ES-I3 (cell line): ENCODE data around the gene SCEL.

Experiments used
- H3K36me3 ChIP-seq: 2 replicates; pipeline ENCODE4 v1.6.1; 2013; ENCODE audit warnings: mild to moderate bottlenecking, low read length, control low read depth, moderate library complexity; ENCODE audit not compliant: insufficient read depth
- H3K4me1 ChIP-seq: 2 replicates; pipeline ENCODE4 v1.6.1; 2013; ENCODE audit warnings: mild to moderate bottlenecking, control low read depth, low read length; ENCODE audit not compliant: insufficient read depth
- H3K9ac ChIP-seq: 2 replicates; pipeline ENCODE4 v1.6.1; 2013; ENCODE audit warnings: low read depth, mild to moderate bottlenecking, low read length, moderate library complexity
- H3K9me3 ChIP-seq: 2 replicates; pipeline ENCODE4 v1.6.1; 2013; ENCODE audit warnings: mild to moderate bottlenecking, low read length, moderate library complexity; ENCODE audit not compliant: control insufficient read depth, insufficient read depth

Gene SCEL, protein sequence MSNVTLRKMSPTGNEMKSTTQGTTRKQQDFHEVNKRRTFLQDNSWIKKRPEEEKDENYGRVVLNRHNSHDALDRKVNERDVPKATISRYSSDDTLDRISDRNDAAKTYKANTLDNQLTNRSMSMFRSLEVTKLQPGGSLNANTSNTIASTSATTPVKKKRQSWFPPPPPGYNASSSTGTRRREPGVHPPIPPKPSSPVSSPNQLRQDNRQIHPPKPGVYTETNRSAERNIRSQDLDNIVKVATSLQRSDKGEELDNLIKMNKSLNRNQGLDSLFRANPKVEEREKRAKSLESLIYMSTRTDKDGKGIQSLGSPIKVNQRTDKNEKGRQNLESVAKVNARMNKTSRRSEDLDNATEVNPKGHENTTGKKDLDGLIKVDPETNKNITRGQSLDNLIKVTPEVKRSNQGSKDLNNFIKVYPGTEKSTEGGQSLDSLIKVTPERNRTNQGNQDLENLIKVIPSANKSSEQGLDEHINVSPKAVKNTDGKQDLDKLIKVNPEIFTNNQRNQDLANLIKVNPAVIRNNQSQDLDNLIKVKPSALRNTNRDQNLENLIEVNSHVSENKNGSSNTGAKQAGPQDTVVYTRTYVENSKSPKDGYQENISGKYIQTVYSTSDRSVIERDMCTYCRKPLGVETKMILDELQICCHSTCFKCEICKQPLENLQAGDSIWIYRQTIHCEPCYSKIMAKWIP

DNA sequence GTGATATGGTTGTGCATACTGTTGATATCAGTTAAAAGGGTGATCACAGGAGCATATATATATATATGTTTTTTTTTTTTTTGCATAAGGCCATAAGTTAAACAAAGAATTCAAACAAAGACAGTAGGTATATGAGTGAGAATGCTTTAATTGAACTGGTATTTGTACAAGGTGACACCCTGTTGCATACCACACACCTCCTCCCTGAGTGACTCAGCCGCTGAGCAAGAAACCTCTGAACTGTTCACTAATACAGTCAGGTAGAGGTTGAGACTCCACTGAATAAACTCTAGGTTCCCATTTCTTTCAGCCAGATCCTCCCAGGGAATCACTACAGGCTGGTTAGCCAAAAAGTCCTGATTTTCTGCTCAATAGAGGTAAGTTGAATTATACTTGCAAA lies at the start of gene SCEL:
SCEL (plus strand) TSS at position 259 of the 400 bp plus-strand sequence. CDS start 20,170 bp downstream, outside the sequence.
- Histone ChIP-seq H3K9me3 (no peaks in the 10 kb centered on the region), H3K9ac (no peak within 1 kb of the TSS), H3K4me1 (no peaks in the 10 kb centered on the region), H3K36me3 (no peaks in the 10 kb centered on the region)

DNA sequence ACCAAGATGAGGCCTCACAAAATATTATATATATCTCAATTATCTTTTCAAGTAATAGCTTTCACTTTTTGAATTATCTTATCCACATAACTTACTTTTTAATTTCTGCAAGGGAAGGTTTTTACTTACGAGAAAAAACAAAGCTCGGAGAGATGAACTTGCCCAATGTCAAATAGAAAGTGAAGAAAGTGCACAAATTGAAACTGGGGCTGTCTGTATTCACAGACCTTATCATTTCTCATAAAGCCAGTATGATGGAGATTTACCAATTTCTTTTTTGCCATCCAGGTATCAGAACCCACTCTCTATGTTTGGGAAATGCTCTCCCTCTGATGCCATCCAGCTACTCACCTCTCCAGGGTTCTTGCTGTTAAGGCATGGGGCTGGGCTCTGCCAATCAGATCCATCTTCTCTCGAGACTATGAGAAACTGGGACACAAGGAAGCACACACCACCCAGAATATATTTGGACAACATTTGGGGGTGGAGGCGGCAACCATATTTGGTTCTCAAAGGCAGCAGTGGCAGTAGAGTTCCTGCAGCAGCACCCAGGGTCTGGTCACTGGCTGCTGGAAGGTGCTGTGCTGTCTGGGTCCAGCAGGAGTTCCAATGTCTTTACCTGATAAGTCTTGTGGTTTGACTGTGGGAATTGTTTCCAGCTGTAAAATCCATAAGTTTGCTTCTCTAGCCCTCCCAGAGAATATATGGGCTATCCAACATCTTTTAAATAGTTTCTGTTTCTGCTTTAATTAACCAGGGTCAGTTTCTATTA lies 45.8 kb upstream of the SCEL start:
- H3K9me3 ChIP-seq = no peaks in the 10 kb centered on the region
- no peak overlapping the region for H3K9ac ChIP-seq
- no peaks in the 10 kb centered on the region for H3K4me1 ChIP-seq
- H3K36me3 ChIP-seq = no peaks in the 10 kb centered on the region

DNA sequence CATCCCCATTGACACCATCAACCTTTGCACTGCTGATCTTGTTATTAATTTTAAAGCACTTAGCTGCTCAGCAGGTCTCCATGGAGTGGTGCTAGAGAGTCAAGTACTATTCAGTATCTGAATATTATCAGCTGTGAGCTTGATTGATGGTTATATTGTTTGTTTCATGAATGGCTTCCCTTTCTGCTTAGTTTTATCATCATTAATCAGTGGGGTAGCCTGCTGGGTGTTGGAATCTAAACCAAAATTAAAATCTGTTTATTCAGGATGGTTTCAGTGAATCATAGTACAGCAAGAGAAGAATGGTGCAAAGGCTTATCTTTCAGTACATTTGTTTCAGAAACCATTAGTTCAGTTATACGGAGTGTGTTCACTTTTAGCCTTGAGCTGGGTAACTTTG lies 42.5 kb upstream of the SCEL start:
- Histone ChIP-seq H3K4me1 (no peaks in the 10 kb centered on the region), H3K36me3 (no peaks in the 10 kb centered on the region), H3K9ac (no peak overlapping the region), H3K9me3 (no peaks in the 10 kb centered on the region)

DNA sequence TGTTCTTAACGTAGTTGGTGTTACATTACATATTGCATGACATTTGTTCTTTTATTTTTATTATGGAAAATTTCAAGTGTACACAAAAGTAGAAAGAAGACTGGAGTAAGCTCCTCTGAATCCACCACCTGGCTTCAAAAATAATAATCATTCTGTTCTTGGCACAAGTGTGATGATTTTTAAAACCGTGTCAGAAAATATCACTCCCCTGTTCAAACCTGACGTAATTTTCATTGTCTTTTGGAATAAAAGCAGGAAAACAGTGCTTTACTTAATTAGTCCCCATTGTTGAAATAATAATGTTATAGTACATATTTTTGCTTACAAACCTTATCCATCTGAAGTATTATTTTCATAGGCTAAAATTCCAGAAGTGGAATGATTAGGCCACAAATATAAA lies 41.3 kb upstream of the SCEL start:
- Histone ChIP-seq H3K9me3 (no peaks in the 10 kb centered on the region), H3K36me3 (no peaks in the 10 kb centered on the region), H3K9ac (no peak overlapping the region), H3K4me1 (no peaks in the 10 kb centered on the region)

DNA sequence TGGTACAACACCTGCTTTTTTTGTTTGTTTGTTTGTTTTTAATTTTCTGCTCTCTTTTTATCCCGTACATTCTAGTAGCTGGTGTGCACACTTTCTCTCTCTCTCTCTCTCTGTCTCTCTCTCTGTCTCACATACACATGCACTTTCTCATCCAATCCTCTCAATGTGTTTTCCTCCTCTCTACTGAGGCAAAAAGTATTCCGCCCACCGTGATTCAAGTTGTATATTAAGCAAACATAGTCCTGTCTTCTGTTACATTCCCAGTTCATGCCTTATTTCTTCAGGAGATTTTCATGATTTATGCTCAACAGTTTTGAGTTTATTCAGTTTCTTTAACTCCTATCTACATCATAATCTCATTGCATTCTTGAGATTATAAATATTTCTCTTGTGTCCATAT lies 38.2 kb upstream of the SCEL start:
- H3K36me3 ChIP-seq = no peaks in the 10 kb centered on the region
- no peaks in the 10 kb centered on the region for H3K9me3 ChIP-seq
- no peaks in the 10 kb centered on the region for H3K4me1 ChIP-seq
- no peak overlapping the region for H3K9ac ChIP-seq

DNA sequence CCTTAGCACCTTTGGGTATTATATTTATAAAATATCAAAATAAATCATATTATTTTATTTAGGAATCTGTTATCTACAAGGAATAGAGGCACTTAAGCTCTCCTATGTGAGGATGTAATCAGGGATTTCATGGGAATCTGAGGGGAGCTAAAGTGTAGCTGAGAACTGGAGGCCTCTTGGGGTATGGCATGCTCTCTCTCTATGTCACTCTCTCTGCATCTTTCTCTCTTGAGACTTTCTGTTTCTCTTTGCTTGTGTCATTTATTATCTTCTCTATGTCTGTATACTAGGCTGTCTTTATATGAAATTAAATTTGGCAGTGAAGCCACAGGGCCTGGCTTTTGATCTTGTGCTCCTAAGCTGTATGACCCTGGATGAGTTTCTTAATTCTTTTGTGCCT lies 37.7 kb upstream of the SCEL start:
- no peaks in the 10 kb centered on the region for H3K9me3 ChIP-seq

DNA sequence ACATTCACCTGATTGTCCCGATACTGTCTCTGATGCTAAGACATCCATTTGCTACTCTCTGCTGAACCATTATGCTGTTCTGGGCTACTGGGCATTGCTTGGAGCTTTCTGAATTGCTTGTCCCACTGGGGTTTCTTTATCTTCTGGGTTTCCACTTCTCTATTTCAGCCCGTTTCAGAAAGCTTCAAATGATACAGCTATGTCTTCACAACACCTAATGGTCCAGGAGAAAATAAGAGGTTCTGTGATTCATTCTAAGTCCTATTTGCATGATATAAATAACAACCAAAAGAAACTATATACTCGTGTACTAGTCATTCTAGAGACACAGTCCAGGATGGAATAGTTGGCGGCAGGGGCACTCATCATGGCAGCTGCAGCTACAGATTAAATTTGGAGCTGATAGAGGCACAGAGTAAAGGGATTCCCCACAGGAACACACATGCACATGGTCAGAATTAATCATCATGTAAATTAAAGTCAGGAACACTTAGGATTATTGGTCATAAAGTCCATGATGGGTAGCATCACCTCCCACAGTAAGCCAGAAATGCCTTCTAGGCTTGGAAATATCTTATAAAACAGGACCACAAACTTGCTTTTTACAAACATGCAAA lies 33.3 kb upstream of the SCEL start:
- Histone ChIP-seq H3K9me3 (no peaks in the 10 kb centered on the region), H3K36me3 (no peaks in the 10 kb centered on the region), H3K4me1 (no peaks in the 10 kb centered on the region), H3K9ac (no peak overlapping the region)

More for the DNA sequence above, 37.7 kb upstream of the SCEL start:
- Histone ChIP-seq H3K9ac (no peak overlapping the region), H3K36me3 (no peaks in the 10 kb centered on the region), H3K4me1 (no peaks in the 10 kb centered on the region)

DNA sequence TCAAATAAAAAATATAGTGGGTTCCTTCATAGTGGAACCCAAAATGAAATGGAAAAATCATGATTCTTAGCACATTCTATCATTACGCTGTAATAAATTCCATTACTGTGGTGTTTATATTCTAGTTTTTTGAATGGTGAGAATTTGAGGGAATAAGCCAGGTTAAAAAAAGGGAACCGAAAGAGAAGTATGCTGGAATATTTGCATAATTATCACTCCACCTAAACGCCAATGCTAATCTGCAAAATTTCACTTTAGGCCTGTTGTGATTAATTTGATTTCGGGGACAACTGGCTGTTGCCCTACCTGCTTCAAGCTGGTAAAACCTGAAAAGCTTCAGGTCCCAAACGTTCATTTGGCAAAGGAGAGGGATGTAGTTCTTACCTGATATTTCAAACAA lies 32.1 kb upstream of the SCEL start:
- Histone ChIP-seq H3K4me1 (no peaks in the 10 kb centered on the region), H3K9me3 (no peaks in the 10 kb centered on the region), H3K36me3 (no peaks in the 10 kb centered on the region), H3K9ac (no peak overlapping the region)

DNA sequence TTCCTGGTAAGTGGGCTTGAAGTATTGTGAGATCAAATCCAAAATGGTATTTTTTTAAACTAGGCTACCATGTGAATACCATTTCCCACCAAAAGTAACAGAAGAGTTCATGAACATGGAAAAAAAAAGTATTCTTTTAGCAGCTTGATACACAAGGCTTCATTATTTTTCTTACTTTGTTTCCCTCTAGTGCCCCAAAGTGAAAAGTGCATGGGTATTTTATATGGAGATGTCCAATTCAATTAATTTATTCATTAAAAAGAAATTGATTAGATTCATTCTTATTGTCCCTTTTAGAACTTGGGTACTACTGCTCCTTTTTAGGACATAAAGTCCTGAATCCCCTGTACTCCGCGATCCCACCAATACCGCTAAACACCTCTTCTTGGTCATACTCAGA lies 28.6 kb upstream of the SCEL start:
- H3K9ac ChIP-seq = no peak overlapping the region
- H3K4me1 ChIP-seq = 0 out of 2 replicates have a peak, but pooled peaks cover 4% of the 10 kb centered on the region
- H3K36me3 ChIP-seq = no peaks in the 10 kb centered on the region
- H3K9me3 ChIP-seq = no peaks in the 10 kb centered on the region

DNA sequence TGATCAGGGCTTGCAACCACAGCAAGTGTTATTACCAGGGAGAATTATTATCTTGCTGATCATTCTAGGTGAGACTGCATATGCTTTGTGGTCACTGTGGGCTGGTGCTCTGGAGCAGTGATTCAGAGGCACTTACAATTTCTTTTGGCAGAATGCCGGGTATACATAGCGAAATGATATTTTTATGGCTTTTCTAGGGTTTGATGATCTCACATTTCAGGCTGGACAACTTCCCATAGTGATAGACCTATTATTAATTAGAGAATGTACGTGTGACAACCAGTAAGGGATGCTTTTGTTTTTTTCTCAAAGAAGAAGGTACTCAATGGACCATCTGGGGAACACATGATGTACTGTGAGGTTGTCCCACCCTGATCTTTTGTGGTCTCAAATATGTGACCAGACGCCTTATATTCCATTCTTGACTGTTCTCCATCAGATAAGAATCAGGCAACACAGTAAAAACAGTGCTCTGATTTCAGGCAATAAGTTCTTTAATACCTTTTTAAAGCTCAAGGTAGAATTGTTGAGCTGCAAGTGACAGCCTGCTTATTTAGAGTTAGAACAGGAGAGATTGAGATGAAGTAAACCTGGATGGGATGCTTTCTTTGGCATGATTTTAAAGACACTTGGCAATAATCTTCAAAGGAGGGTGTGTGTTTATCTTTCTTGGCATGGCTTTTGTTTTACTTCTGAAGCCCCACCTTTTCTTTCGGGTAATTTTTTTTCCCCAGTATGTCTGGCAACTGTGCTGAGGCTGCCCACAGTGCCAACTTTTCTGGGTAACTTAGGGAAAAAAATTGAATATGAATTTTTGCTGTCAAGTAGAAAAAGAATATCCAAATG lies 27.4 kb upstream of the SCEL start:
- Histone ChIP-seq H3K4me1 (0 out of 2 replicates have a peak, but pooled peaks cover 4% of the 10 kb centered on the region), H3K9ac (no peak overlapping the region), H3K9me3 (no peaks in the 10 kb centered on the region; the same call in 1 of the 2 replicates), H3K36me3 (no peaks in the 10 kb centered on the region)

DNA sequence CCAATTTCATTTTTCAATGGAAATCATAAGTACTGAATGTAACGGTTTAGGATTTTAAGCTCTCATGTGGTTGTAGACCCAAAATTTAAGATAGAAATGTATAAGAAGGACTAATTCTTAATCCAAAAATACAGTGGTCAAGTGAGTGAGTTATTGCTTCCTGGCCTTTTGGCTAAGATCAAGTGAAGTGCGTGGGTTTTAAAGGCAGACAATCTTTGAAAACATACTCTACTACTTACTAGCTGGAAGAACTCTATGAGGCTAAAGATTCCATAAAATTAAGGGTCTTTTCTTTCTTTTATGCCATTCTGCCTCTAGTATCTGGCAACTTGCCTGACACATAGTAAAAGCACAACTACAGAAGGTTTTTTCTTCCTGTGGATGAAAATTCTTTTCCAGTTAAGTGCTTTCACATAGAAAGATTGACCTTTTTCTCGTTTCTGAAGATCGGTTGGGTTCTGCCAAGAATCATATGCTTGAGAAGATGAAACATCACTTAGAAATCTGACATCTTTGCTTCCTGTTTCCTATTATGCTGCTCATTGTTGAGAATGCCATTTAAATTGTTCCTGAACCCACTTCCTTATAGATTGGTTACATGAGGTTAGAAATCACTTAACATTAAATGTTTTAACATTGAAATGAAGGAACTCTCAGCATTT lies 26.4 kb upstream of the SCEL start:
- Histone ChIP-seq H3K9me3 (no peaks in the 10 kb centered on the region; the same call in 1 of the 2 replicates), H3K9ac (no peak overlapping the region), H3K36me3 (no peaks in the 10 kb centered on the region), H3K4me1 (0 out of 2 replicates have a peak, but pooled peaks cover 4% of the 10 kb centered on the region)

DNA sequence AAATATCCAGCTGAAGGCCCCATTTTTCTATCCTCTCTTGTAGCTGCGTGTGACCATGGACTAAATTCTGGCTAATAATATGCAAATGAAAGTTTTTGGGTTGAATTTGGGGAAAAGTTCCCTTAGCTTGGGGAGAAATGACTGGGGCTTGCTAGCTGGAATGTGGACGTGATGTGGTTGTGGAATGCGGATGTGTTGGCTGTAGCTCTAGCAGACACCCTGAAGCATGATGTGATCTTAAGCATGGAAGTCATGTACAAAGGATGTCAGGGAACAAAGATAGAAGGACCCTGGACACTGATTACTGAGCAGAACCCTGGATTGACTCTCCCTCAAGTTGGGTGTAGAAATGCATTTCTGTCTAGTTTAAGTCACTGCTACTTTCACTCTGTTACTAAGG lies 25.4 kb upstream of the SCEL start:
- H3K9ac ChIP-seq = no peak overlapping the region
- H3K4me1 ChIP-seq = 0 out of 2 replicates have a peak, but pooled peaks cover 4% of the 10 kb centered on the region
- no peaks in the 10 kb centered on the region; the same call in 1 of the 2 replicates for H3K9me3 ChIP-seq
- H3K36me3 ChIP-seq = no peaks in the 10 kb centered on the region

DNA sequence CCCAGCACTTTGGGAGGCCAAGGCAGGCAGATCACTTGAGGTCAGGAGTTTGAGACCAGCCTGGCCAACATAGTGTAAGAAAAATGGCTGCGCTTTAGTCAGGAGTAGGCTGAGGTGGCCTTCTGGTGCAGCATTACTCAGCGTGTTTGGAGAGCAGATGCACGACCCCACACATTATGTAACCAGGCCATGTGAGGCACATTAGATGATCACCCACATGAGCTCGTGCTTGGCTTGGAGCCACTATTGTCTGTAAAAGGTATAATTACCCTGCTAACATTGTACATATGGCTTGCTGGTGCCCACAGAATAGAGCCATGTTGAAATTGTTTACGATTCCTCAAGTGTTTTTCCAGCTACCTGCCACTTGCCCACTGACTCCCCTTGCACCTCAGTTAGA lies 24.0 kb upstream of the SCEL start:
- H3K4me1 ChIP-seq = 0 out of 2 replicates have a peak, but pooled peaks cover 4% of the 10 kb centered on the region
- no peaks in the 10 kb centered on the region for H3K36me3 ChIP-seq
- H3K9ac ChIP-seq = no peak overlapping the region
- no peaks in the 10 kb centered on the region; the same call in 1 of the 2 replicates for H3K9me3 ChIP-seq
